Measurements from ENCODE around the gene DGCR6. TPM values are rescaled to one million over a fixed set of nuclear protein-coding genes. Genes with fewer than 3 reads are reported as not detected.
"Not testable (repeated sequence)": the region's sequence is repeated elsewhere in the genome, so short reads cannot be mapped to it uniquely, and the experiment has no call there.

Gene DGCR6
- total RNA-seq, 4 donors from 2014 or later, result 2.5 to 6.3 (median 4.5) TPM; not detected in 1

DNA sequence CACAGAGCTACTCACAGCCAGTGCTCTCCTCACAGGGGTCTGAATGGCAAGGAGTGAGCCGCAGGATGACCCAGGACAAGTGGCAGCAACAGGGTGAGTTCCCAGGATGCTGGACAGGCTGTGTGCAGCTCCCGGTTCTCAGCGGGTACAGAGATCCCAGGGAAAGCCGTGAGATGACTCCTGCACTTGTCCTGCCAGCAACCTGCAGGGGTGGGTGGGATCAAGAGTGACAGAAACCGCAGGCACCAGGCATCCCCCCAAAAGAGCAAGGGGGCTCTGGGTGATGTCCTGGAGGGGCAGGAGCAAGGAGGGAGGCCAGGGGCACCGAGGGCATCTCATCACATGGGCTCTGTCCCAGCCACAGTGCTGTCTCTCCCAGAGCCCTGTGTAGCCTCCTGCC, 45.9 kb downstream of the DGCR6 start:
- Histone ChIP-seq H3K4me1 (no peaks in the 10 kb centered on the region), H3K9me3 (no peaks in the 10 kb centered on the region), H3K27me3 (no peaks in the 10 kb centered on the region), H3K36me3 (no peaks in the 10 kb centered on the region), H3K27ac (no peak overlapping the region), H3K4me3 (no peak overlapping the region)
- peak in 1 of 3 donors; percentile 25 for DNase-seq
- TF ChIP-seq, protein P1, sequence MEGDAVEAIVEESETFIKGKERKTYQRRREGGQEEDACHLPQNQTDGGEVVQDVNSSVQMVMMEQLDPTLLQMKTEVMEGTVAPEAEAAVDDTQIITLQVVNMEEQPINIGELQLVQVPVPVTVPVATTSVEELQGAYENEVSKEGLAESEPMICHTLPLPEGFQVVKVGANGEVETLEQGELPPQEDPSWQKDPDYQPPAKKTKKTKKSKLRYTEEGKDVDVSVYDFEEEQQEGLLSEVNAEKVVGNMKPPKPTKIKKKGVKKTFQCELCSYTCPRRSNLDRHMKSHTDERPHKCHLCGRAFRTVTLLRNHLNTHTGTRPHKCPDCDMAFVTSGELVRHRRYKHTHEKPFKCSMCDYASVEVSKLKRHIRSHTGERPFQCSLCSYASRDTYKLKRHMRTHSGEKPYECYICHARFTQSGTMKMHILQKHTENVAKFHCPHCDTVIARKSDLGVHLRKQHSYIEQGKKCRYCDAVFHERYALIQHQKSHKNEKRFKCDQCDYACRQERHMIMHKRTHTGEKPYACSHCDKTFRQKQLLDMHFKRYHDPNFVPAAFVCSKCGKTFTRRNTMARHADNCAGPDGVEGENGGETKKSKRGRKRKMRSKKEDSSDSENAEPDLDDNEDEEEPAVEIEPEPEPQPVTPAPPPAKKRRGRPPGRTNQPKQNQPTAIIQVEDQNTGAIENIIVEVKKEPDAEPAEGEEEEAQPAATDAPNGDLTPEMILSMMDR (IDR thresholded peaks at IDR 0.05), result no peak
- no peak for TF ChIP-seq POLR2A (IDR thresholded peaks at IDR 0.05)

DNA sequence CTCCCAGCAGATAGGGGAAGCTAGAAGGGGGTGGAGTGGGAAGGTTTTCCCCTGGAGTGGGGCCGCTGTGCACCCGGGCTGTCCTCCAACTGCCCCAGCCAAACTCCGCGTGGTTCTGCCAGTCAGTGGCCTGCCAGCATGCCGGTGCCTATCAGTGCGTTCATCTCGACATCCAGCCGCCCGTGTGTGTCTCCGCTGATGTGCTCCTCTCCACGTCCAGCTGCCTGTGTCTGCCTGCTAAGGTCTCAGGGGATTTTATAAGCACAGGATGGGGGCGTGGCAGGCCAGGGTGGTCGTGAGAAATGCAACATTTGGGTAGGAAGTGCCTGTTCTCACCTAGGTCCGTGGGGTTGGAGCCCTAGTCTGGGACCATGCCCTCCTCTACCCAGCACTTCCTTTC, 47.0 kb downstream of the DGCR6 start:
- not testable (repeated sequence) for H3K4me3 ChIP-seq, H3K9me3 ChIP-seq, H3K4me1 ChIP-seq, H3K27me3 ChIP-seq, H3K27ac ChIP-seq, H3K36me3 ChIP-seq
- DNase-seq, result peak in 1 of 3 donors; percentile 24

DNA sequence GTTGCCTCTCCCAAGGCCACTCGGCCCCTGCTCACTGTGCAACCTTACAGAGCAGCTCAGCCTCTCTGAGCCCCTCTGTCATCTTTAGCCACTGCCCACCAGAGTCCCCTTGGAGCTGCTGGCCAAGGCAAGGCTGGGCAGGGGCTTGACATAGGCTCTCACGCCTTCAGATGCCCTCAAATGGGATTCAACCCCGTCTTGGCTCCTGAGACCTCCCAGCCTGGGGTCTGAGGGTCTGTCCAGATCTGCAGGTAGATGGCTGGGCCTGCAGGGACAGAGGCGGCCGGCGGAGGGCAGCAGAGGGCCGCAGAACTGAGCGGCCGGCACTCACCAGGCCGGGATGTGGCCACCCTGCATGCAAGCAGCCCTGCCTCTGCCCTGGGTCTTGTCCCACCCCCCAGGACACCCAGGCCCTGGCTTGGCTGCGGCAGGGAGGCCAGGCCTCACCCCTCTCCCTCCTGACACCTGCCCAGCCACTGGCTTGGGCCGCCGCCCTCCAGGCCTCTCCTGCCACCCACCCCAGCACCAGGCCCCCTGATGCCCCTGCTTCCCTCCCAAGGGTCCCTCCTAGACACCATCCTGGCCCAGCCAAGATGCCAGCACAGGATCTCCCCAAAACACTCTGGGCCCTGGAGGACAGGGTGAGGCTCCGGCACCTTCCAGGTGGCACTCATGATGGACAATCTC, 48.3 kb downstream of the DGCR6 start:
- DNase-seq, result peak; percentile 59 to 78 (median 76)
- H3K27me3 ChIP-seq, H3K4me1 ChIP-seq, H3K4me3 ChIP-seq, H3K9me3 ChIP-seq, H3K36me3 ChIP-seq, H3K27ac ChIP-seq: not testable (repeated sequence)
- TF ChIP-seq, protein P1 (IDR thresholded peaks at IDR 0.05), result peak; percentile 45 to 91 (median 76)

DNA sequence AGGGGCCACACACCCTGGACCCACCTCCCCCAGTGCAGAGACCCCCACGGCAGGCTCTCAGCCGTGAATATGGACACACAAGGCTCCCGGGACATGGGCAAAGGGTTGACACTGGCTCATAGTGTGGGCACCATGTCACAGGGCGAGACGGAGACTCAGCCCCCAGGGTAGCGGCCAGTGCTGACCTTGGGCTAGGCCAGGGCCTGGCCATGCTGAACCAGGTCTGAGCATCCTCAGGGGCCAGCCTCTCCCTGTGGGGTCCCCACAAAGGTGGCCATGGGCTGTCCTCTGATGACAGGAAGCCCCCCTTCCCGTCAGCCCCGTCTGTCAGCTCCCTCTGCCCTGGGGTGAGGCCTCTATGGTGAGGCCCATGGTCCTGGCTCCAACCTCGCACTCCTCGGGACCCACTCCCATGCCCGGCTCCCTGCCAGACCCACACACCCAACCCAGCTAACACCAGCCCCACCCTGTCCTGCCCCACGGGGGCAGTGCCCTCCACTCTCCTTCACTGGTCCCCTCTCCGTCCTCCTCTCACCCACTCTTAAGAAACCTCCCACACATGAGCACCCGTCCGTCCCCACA, 49.0 kb downstream of the DGCR6 start:
- no peaks in the 10 kb centered on the region for H3K36me3 ChIP-seq
- peak in 1 of 3 donors; percentile 40 for DNase-seq
- no peaks in the 10 kb centered on the region for H3K27me3 ChIP-seq
- no peak overlapping the region for H3K27ac ChIP-seq
- no peak for TF ChIP-seq POLR2A (IDR thresholded peaks at IDR 0.05)
- TF ChIP-seq, protein P1 (IDR thresholded peaks at IDR 0.05), result no peak
- no peaks in the 10 kb centered on the region for H3K4me1 ChIP-seq
- H3K4me3 ChIP-seq, result no peak overlapping the region
- no peaks in the 10 kb centered on the region for H3K9me3 ChIP-seq

DNA sequence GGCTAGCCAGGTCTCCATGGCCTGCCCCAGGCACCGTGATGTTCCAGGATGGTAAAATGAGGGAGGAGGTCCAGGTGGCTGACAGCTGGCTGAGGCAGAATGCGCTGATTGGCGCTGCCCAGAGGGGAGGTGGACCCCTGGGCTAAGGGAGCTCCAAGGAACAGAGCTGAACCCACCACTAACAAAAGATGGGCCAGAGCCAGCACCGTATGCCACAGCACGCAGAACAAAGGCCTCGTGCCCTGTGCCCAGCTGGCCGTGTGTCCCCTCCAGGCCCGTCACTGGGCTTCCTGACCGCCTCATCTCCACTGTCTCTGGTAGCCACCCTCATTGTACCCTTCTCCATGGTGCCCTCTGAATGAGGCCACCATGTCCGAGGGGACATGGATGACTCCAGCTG, 49.6 kb downstream of the DGCR6 start:
- H3K27ac ChIP-seq, result no peak overlapping the region
- H3K4me3 ChIP-seq, result no peak overlapping the region
- peak in 1 of 3 donors; percentile 34 for DNase-seq
- no peaks in the 10 kb centered on the region for H3K4me1 ChIP-seq
- H3K36me3 ChIP-seq, result no peaks in the 10 kb centered on the region
- no peaks in the 10 kb centered on the region for H3K27me3 ChIP-seq
- H3K9me3 ChIP-seq, result no peaks in the 10 kb centered on the region
- no peak for TF ChIP-seq POLR2A (IDR thresholded peaks at IDR 0.05)
- TF ChIP-seq, protein P1 (IDR thresholded peaks at IDR 0.05), result no peak

DNA sequence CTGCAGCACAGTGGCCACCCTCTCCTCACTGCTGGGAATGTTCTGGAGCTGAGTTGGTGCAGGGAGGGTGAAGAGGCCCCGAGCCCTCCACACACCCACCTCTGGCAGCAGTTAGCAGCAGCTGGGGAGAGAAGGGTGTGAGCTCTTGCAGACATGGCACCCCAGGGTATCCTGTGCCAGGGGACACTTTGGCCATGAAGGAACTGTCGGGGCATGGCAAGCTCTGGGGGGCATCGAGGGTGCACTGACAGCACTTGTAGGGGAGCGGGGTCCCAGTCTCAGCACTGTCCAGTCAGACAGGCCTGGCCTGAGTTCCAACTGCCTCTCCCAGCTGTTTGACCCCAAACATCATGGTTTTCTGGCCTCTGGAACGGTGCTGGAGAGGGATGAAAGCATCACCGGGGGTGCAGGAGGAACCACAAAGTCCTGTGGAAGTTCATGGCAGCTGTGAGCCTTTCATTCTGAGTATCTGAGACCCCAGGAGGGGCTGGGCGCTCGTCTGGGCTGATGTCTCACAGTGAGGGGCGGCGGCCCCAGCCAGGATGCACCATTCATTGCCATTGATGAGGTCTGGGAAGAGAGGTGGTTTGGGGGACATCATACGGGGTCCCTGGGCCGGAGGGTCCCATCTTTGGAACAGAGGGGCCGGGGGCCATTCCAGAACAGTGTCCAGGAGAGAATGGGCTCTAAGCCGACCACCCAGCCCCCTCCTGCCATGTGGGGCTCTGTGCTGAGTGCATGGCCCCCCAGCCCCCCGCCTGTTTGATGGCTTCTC, 50.2 kb downstream of the DGCR6 start:
- not testable (repeated sequence) for H3K9me3 ChIP-seq, H3K4me3 ChIP-seq, H3K36me3 ChIP-seq, H3K4me1 ChIP-seq, H3K27ac ChIP-seq, H3K27me3 ChIP-seq
- peak in 1 of 3 donors; percentile 17 for DNase-seq

DNA sequence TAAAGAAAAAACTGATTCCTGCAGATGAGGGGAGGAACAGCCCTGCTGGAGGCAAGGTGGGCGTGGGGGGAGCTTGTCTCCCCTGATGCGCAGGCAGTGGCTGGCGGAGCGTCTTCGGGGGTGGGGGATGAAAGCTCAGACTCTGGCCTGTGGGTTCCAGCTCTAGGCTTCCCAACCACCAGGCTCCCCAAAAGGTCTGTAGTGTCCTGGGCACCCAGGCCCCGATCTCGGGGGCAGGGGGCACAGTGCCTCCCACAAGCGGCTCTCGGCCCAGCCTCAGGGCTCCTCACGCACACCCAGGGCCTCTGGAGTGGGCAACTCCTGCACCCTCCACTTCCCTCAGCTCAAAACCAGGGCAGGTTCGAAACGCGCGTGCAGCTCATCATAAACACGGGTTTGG, 50.8 kb downstream of the DGCR6 start:
- not testable (repeated sequence) for H3K9me3 ChIP-seq, H3K4me1 ChIP-seq, H3K4me3 ChIP-seq, H3K36me3 ChIP-seq, H3K27ac ChIP-seq, H3K27me3 ChIP-seq
- DNase-seq, result peak in 1 of 3 donors; percentile 18

DNA sequence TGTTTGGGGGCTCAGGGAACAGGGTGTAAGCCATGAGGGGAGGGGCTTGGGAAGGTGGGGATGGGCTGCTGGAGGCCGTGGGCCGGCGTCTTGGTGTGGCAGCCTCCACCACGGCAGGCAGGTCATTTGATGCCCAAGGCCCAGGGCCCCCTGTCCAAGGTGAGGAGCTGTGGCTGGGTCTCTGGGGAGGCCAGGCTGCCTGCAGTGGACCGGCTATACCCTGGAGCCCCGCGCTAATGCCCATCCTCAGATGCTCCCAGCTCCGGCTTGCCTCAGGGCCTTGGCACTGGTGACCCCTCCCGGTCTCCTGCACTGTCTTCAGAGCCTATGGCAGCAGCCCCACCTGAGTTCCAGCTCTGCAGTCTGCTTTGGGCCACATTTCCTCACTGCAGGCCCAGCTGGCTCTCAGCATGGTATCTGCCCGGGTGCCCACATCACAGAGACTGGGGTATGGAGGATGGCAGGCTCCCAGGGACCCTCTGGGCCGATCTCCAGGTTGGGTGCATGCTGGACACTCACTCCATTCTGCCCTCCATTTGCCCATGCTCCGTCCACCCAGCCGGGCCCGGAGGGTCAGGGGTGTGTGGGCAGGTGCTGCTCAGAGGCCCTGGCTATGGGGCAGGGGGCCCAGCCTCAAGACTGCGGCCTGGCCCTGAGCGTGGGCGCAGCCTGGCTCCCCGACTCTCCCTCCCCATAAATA, 51.7 kb downstream of the DGCR6 start:
- not testable (repeated sequence) for H3K36me3 ChIP-seq, H3K27ac ChIP-seq, H3K9me3 ChIP-seq, H3K27me3 ChIP-seq, H3K4me1 ChIP-seq, H3K4me3 ChIP-seq
- peak in 1 of 3 donors; percentile 37 for DNase-seq

DNA sequence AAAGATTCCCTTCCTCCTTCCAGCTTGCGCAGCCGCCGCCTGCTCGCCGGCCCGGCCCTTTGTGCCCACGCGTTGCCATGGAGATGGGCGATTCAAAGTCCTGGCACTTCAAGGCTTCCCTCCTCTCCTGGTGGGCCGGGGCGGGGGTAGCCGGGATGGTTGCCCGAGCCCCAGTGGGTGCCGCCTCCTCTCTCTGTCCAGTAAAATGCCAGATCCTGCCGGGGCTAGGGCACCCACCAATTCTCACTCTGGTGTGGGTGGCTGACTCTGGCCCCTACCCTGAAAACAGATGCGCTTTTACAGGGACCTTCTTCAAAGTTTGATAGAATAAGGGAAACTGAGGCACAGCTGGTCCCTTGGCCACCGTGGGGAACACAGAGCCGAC, 52.2 kb downstream of the DGCR6 start:
- not testable (repeated sequence) for H3K4me1 ChIP-seq, H3K27ac ChIP-seq, H3K36me3 ChIP-seq, H3K9me3 ChIP-seq, H3K27me3 ChIP-seq, H3K4me3 ChIP-seq, DNase-seq

DNA sequence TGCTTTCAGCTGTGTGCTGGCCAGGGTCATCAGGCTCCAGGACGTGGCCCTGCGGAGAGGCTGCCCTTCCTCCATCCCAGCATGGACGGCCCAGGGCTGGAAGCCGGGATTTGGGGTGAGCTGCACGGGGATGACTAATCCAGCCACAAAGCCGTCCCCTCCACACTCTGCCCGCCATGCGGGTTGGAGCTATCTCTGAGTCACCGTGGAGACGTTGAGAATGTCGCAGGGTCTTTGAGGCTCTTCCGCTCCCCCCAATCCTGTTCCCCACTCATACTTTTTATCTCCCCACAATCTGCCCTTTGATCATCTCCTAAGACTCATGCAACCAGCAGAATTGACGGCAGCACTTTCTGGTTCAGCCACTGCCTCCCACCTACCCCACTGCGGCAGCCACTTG, 52.6 kb downstream of the DGCR6 start:
- H3K36me3 ChIP-seq, H3K27ac ChIP-seq, H3K9me3 ChIP-seq, DNase-seq, H3K4me3 ChIP-seq, H3K4me1 ChIP-seq, H3K27me3 ChIP-seq: not testable (repeated sequence)

All from Peyer's patch (tissue), 4 donors.